Stimulated activated CD4-positive, alpha-beta T cell treated with anti-CD3 and anti-CD28 coated beads, Interleukin-1b, Interleukin-23, amount 100 ng/mL, for 24 hours (primary cell): Measurements from ENCODE around the gene STARD13.

Experiments used
- DNase-seq, 4 experiments: peaks; one replicate each; pipeline ENCODE4 v3.0.0-alpha.2; 2020; ENCODE audit warnings: low read depth in 4 of 4, low spot score in 1 of 4

Gene STARD13, protein sequence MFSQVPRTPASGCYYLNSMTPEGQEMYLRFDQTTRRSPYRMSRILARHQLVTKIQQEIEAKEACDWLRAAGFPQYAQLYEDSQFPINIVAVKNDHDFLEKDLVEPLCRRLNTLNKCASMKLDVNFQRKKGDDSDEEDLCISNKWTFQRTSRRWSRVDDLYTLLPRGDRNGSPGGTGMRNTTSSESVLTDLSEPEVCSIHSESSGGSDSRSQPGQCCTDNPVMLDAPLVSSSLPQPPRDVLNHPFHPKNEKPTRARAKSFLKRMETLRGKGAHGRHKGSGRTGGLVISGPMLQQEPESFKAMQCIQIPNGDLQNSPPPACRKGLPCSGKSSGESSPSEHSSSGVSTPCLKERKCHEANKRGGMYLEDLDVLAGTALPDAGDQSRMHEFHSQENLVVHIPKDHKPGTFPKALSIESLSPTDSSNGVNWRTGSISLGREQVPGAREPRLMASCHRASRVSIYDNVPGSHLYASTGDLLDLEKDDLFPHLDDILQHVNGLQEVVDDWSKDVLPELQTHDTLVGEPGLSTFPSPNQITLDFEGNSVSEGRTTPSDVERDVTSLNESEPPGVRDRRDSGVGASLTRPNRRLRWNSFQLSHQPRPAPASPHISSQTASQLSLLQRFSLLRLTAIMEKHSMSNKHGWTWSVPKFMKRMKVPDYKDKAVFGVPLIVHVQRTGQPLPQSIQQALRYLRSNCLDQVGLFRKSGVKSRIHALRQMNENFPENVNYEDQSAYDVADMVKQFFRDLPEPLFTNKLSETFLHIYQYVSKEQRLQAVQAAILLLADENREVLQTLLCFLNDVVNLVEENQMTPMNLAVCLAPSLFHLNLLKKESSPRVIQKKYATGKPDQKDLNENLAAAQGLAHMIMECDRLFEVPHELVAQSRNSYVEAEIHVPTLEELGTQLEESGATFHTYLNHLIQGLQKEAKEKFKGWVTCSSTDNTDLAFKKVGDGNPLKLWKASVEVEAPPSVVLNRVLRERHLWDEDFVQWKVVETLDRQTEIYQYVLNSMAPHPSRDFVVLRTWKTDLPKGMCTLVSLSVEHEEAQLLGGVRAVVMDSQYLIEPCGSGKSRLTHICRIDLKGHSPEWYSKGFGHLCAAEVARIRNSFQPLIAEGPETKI

DNA sequence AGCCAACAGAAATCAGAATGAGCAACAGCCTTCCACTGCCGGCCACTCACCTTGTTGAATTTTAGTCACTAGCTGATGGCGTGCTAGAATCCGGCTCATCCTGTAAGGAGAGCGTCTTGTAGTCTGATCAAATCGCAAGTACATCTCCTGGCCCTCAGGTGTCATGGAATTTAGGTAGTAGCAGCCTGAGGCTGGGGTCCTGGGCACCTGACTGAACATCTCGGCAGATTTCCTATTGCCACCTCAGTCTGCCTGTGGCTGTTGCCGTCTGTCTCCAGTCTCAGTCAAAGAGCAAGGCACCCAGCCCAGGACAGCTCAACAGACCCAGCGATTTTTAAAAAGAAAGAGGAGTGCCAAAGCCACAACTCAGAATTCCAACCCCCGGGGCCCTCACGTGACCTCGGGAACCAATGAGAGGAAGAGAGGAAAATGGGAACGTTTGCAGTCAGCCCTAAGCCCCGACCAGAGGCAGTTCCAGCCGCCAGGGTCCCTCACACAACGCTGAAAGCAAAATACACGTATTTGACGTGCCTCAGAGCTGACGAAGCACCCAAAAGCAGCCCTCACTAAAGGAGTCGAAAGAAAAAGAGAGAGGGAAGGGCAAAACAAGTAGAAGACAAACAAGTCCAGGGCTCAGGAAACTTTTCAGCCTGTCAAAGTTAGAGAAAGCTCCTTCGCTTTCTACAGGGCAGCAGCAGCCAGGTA, at the start of gene STARD13:
Gene STARD13 (minus strand): TSS at position 336 of the 705 bp plus-strand sequence. CDS start 117 bp downstream, at position 219.
- no peak for DNase-seq

DNA sequence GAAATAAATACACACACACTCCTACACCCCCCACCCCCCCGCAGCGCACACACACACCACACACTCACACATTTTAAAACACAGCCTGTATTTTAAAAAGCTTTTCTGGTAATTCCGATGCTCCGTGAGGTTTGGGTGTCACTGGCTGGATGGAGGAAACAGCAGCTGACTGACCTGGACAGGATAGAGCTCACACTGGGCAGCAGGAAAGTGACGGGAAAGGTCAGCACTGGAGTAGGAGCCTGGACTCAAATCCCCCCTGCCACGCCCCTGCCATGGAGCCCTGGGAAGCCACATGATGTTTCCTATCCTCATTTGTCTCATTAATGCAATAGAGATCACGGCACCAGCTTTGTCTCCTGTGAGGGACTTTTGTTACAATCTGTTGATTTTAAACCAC, 49.3 kb upstream of the STARD13 start:
- no peak for DNase-seq

DNA sequence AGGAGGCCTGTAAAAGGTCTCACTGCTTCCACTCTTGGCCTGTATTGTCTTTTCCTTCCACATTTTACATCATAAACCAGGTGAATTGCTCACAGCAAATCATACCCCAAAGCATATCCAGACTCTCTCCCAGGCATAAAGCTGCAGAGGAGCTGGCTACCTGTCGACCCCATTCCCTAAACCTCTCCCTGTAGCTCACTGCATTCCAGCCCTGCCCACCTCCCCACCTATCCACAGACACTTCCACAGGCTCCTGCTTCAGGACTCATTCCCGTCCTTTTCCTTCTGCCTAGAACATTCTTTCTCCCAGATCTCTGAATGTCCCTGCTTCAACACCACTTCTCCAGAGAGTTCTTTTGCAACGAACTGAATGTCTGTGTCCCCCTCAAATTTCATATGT, 46.4 kb upstream of the STARD13 start:
- DNase-seq, result no peak

DNA sequence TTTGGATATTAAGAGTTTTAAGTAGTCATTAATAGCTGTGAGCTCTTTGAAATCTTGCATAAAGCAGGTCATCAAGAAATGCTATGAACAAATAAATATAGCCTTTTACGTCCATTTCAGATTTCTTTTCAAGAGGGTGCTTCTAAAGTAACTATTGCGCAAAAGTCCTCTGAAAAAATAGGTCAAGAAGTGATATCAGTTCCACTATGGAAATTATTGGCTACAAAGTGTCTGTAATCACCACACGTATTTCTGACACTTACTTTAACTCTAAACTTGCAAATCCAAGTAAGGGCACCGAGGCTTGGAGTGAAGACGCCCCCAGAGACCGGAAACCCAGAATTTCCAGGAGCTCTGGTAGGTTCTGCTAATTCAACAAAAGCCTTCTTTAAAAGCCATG, 44.9 kb upstream of the STARD13 start:
- no peak for DNase-seq

DNA sequence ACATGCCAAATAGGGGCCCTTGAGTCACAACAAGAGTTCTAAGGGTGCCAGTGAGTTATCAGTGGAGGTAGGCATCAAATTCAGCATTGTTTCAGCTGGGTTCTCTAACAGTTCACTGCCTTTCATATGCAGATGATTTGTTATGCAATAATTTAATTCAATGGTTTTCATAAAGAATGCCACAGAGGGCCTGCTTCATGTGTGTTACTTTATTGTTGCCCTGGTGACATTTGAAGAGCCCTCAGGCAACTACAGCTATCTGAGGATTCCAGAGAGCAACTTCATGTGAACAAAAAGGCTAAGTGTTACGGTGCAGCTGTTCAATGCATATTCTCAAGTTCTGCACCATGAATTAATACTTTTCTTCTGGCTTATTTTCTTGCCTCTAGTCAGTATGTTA, 43.1 kb upstream of the STARD13 start:
- DNase-seq, result no peak

DNA sequence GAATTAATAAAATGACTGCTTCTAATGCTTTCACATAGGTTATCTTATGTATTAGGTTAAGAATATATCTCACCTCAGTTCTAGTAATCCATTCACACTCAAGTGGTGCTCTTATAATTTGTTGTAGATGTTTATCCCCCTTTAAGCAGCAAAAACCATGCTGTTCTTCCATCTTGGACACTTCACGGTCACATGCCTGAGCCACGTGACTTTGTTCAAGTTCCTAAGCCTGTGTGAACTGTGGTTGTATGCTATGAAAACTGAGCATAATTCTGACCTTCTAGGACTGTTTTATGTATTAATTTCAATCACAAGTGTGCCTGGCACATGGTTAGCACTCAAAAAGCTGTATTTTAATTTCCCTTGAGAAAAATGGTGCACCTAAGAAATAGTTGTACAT, 41.2 kb upstream of the STARD13 start:
- no peak for DNase-seq

DNA sequence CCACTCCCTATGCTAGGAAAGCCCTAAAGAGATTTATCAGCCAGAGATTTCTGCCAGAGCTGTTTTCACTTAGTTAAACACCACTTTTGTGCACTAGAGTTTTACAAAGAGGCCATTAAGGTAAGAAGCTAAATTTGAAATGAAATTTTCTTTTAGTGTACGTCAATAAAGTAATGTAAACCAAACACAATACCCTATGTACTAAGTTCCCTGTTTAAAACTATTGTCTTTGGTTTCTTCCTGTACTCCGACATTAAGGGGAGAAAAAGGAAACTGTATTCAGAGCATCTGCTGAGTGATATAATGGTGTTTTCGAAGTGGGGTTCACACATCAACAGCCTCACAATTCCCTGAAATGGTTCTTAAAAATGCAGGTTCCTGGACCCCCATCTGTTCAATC, 40.7 kb upstream of the STARD13 start:
- no peak for DNase-seq

DNA sequence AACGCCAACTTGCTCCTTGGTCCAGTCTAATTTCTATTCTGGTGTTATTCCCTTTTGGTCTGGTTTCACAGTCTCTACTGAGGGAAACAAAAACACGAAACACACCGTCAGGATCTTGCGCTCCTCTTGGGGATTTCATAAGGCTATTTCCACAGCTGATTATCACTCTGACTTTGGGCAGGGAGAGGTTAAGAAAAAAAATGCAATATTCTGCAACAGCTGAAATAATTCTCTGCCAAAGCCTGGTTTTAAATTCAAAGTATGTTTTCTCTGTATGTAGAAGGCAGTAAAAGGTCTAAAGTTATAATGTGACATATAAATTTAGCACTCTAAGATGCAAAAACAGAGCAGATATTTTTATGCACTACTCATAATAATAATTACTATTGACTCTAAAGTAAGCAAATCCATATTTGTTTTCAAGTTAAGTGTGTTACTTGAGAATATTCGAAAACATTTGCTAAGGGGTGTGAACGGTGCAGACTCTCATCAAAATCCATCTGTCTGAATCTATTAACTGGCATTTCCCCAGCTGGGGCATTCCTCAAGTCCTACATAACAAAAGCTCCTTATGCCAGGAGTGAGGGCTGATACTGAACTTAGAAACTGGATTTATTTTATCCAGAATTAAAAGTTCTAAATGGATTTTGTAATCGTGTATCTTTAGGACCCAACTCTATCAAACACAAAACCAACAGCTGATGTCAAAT, 38.4 kb upstream of the STARD13 start:
- no peak for DNase-seq

DNA sequence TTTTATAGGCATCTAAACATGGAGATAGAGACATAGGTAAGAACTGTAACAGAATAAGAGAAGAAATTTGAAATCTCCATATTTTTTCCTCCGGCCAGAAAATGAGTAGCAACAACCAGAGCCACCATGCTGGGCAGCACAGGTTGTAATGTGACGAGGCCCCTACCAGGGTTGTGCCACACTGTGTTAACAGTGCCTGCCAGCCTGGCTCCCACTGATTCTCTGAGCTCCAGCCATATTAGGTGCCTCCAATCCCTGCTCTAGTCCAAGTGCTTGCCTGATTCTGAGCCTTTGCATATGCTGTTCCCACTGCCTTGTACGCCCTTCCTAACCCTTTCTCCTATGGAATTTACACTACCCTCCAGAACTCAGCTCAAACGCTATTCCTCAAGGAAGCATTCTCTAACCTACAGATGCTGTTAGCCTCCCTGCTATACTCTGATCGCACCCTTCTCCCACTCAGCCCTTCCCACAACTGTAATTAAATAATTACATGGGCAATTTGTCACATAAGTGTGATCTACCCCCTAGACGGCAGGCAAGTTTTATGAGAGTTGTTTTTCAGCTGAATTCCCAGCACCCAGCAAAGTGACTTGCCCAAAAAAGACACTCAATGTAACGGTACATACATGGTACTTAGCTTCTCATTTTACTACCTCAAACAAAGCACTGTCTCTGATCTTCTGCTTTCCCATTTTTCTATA, 37.6 kb upstream of the STARD13 start:
- DNase-seq, result no peak

DNA sequence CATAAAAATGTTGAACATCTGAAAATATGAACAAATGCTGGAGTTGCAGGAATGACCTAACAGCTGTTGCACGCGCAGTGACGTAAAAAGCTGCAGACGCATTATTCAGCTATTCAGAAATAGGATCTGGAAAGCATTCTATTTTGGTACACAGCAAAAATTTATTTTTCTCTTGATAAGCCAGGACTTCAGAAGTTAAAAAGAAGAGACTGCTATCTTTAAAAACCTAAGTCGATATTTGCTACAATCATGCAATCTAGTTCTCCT, 36.9 kb upstream of the STARD13 start:
- no peak for DNase-seq

DNA sequence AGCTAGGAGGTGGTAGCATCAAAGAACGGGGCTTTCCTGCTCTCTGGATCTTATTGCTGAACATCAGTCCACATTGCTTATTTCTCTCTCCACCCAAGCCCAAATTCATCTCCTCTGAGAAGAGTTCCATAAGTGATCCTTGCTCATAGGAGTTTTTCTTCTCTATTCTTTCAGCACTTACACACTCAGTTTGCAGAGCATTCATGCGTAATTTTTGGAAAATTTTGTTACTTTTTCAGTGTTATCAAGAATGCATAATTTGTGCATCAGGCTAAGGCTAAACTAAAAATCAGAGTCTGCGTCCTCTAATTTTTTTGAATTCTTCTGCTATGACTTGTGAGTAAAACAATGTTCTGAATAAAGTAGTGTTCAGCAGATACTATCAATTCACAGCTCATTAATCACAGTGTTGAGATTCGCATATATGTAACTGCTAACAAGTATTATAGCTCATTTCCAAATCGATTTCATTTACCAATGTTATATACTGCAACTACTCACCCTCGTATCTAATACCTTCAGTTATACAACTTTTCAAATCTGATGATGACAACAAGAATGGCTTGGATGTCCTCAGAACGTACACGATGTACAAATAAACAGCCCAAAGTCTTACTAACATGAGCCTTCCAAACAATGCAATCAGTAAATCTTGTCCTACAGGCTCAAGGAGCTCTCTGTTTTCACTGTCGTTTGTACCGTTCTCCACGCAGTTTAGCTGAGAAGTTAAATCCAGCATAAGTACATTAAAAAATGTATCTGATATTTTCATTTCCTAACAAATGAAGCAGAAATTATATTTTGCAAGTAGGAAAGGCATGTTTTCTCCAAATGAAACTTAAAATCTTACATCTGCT, 36.4 kb upstream of the STARD13 start:
- no peak for DNase-seq

DNA sequence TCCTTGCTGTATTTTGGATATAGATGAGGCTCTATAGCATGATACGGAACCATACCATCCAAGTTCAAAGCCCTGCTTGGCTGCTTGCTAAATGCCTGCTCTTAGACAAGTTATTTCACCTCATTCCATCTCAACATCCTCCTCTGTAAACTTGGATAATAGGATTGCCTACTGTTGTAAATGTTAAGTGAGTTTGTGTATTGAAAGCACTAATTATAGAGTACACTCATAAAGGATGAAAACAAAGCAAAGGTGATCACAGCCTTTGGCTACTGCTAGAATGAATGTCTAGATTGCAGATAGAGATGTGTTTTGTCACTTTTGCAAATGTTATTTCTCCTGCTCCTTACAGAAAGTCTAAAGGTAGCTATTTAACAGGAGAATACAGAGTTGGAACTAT, 34.3 kb upstream of the STARD13 start:
- no peak for DNase-seq

DNA sequence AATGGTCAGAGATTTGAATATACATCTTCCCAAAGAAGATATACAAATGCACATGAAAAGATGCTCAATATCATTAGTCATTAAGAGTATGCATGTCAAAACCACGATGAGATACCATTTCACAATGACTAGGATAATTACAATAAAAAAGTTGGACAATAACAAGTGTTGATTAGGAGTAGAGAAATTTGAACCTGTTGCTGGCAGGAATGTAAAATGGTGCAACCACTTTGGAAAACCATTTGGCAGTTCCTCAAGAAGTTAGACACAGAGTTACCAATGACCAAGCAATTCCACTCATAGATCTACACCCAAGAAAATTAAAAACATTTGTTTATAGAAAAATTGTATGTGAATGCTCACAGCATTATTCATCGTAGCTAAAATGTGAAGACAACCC, 33.2 kb upstream of the STARD13 start:
- DNase-seq, result no peak

DNA sequence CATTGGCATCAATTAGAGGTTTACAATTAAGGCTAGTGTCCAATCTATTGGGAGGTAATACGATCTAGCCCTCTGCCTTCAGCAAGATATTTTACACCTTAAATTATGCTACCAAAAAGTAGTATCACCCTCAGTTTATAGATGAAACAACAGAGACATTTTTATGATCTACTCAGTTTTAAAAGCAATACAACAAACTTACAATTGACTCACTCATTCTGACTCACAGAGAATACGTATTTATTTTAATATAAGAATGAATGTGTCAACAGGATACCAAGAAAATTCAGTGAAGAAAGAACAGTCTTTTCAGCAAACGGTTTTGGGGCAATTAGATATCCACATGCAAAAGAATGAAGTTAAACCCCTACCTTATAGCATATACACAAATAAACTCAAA, 32.5 kb upstream of the STARD13 start:
- DNase-seq, result no peak

DNA sequence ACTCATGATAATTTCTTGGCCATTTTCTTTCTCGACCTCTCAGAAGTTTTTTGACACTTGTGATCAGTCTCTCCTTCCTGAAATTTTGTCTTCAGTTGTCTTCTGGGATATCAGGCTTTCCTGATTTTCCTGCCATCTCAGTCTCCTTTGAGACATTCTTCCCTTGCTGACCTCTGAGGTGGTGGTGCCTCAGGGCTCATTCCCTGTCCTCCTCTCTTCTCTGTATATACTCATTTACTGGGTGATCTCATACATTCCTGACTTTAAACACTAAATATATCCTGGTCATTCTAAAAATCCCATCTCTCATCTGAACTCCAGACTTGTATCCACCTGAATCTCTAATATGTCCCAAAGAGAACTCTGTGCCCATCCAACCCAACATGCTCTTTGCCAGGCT, 31.3 kb upstream of the STARD13 start:
- no peak for DNase-seq

DNA sequence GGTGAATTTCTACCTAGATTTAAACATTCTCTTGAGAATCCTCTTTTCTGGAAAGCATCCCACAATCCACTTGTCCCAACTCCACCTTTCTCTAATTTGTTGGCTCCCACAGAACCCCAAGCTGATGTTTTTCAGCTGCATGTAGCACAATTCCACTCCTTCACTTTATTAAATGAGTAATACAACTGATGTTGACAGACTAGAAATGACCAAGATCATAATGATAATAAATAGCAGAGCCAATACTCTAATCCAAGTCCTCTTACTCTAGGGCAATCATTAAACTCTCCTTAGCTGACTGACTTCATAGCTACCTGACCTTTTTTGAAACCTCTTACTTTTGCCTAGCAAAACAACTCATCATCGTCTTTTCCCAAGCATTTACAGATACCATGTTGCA, 27.9 kb upstream of the STARD13 start:
- DNase-seq, result no peak

DNA sequence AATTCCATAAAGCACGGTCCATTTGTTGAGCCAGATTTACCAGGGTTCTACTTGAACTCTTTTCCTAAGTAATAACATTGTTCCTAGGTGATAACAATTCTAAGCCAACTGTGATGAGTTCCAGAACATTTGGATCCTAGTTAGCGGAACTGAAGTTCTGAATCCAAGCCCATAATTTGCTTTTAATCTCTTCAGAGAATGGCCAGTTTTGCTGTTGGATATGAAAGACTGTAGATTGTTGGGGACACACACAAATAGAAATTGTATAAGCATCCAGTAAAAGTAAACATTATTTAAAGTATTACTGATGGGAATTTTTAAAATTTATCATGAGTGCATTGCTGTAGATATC, 27.3 kb upstream of the STARD13 start:
- DNase-seq, result no peak

DNA sequence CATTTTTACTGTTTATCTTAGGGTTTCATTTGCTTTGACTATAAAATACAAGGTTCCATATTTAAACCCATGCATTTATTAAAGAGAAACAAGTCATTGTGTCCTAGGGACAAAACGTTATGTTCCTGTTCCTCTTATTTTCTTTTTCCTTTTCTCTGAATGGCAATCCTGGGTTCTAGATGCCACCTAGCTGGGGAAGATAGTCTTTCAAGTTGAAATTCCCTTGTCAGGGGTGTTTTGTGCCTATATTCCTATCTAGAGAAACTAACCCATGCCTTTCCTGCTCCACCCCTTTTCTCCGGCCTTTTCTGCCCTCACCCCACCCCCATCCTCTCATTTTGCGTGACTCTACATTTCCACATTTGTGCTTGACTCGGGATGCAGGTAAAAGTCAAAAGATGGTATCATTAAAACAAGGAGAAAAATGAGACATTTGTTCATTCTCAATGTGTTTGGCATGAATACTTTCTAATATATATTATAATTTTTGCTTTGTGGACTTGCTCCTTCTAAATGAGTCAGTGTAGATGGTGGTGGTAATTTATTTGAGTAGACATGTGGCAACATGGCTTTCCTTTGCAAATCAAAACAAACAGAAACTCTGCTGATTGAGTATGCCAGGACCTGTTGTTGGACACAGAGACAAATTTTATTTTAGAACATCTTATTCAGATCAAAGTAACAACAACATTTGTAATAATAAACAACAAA, 26.8 kb upstream of the STARD13 start:
- no peak for DNase-seq

DNA sequence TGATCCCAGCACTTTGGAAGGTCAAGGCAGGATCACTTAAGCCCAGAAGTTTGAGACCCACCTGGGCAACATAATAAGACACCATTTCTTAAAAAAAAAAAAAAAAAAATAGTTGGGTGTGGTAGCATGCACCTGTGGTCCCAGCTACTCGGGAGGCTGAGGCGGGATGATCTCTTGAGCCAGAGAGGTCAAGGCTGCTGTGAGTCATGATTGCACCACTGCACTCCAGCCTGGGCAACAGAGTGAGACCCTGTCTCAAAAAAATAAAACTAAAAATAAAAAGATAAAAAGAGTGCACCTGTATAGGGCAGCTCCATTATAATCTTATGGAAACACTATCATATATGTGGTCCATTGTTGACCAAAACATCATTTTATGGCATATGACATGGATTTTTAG, 25.5 kb upstream of the STARD13 start:
- DNase-seq, result no peak
